ENCODE data around the gene USP40. TPM values are rescaled to one million over a fixed set of nuclear protein-coding genes. Genes with fewer than 3 reads are reported as not detected.

USP40 gene
- total RNA-seq, 4 donors from 2014 or later: 70.7 to 99.0 (median 85.7) TPM

- intact Hi-C loops (cut with DNase I): no loop called here
- no peak for DNase-seq
- no peak overlapping the region for H3K27ac ChIP-seq
- no peaks in the 10 kb centered on the region for H3K9me3 ChIP-seq
- TF ChIP-seq CTCF (IDR thresholded peaks at IDR 0.05): no peak
- no peak for TF ChIP-seq POLR2A (IDR thresholded peaks at IDR 0.05)
- peaks cover 12 to 13% of the 10 kb centered on the region in 2 donors for H3K4me1 ChIP-seq
- peaks cover 29 to 36% of the 10 kb centered on the region in 2 donors for H3K36me3 ChIP-seq
- no peaks in the 10 kb centered on the region for H3K27me3 ChIP-seq
- H3K4me3 ChIP-seq (replicated peaks in 1 of 3): no peak overlapping the region
- 96 to 98% methylated on average over 7 of the region's 7 CpGs for WGBS, 2 donors
These were observed 75.8 kb downstream of the USP40 start for GRCh38 chr2:233490831-233491230.

- Histone ChIP-seq H3K4me1 (peaks cover 12 to 13% of the 10 kb centered on the region in 2 donors), H3K36me3 (peaks cover 39 to 43% of the 10 kb centered on the region in 2 donors), H3K4me3 (replicated peaks in 1 of 3) (no peak overlapping the region), H3K27me3 (no peaks in the 10 kb centered on the region), H3K27ac (no peak overlapping the region), H3K9me3 (no peaks in the 10 kb centered on the region)
- no peak for DNase-seq
- 95 to 98% methylated on average over 6 of the region's 6 CpGs for WGBS, 2 donors
- TF ChIP-seq CTCF (IDR thresholded peaks at IDR 0.05) (no peak), POLR2A (IDR thresholded peaks at IDR 0.05) (no peak)
- intact Hi-C loops (cut with DNase I): no loop called here
These were observed 76.9 kb downstream of the USP40 start for GRCh38 chr2:233489666-233490065.

DNA sequence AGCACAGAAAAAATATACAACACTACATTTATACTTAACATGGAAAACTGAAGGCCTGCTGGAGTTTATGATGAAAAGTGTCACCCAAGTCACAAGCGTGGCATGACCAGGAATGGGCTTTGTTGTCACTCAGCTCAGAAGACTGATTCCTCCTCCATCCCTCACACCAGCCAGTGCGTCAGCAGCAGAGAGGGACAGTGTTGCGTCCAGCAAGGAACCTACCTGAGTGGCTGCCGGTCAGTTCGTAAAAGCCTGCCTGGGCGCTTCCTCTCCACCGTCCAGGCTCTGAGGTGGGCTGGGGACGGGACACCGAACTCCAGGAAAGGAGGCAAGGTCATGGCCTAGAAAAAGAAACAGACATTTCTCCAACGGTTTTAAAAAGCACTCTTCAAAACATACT lies 77.4 kb downstream of the USP40 start:
- Histone ChIP-seq H3K4me1 (peaks cover 12 to 13% of the 10 kb centered on the region in 2 donors), H3K36me3 (peaks cover 40 to 48% of the 10 kb centered on the region in 2 donors), H3K27ac (no peak overlapping the region), H3K9me3 (no peaks in the 10 kb centered on the region), H3K4me3 (replicated peaks in 1 of 3) (no peak overlapping the region), H3K27me3 (no peaks in the 10 kb centered on the region)
- TF ChIP-seq CTCF (IDR thresholded peaks at IDR 0.05) (no peak), POLR2A (IDR thresholded peaks at IDR 0.05) (no peak)
- intact Hi-C loops (cut with DNase I): no loop called here
- 82 to 88% methylated on average over 10 of the region's 10 CpGs for WGBS, 2 donors
- DNase-seq: no peak

- WGBS, 2 donors: 84 to 87% methylated on average over 9 of the region's 9 CpGs
- TF ChIP-seq CTCF (IDR thresholded peaks at IDR 0.05) (no peak), POLR2A (IDR thresholded peaks at IDR 0.05) (no peak)
These were observed 78.7 kb downstream of the USP40 start for GRCh38 chr2:233487748-233488345.

GRCh38 chr2:233486778-233487552 lies 79.6 kb downstream of the USP40 start:
- no peak overlapping the region for H3K4me3 ChIP-seq (replicated peaks in 1 of 3)
- intact Hi-C loops (cut with DNase I): no loop called here
- peaks cover 12 to 13% of the 10 kb centered on the region in 2 donors for H3K4me1 ChIP-seq
- no peaks in the 10 kb centered on the region for H3K9me3 ChIP-seq
- peaks cover 46 to 64% of the 10 kb centered on the region in 2 donors for H3K36me3 ChIP-seq
- H3K27ac ChIP-seq: peak overlapping the region; percentile 34 to 75 (median 72)
- TF ChIP-seq CTCF (IDR thresholded peaks at IDR 0.05): no peak
- no peak for TF ChIP-seq POLR2A (IDR thresholded peaks at IDR 0.05)
- DNase-seq: no peak
- H3K27me3 ChIP-seq: no peaks in the 10 kb centered on the region
- 56 to 71% methylated on average over 4 of the region's 4 CpGs for WGBS, 2 donors

More at GRCh38 chr2:233487748-233488345, 78.7 kb downstream of the USP40 start:
- peak overlapping the region in 1 of 3 donors; percentile 75 for H3K27ac ChIP-seq
- no peaks in the 10 kb centered on the region for H3K9me3 ChIP-seq
- no peak overlapping the region for H3K4me3 ChIP-seq (replicated peaks in 1 of 3)
- H3K27me3 ChIP-seq: no peaks in the 10 kb centered on the region
- intact Hi-C loops (cut with DNase I): no loop called here
- peaks cover 12 to 13% of the 10 kb centered on the region in 2 donors for H3K4me1 ChIP-seq
- H3K36me3 ChIP-seq: peaks cover 45 to 61% of the 10 kb centered on the region in 2 donors
- no peak for DNase-seq

All from thyroid gland (tissue), 4 donors.